Raji (cell line): Measurements from ENCODE around the gene EBF3.

Experiments used
- POLR2A ChIP-seq: IDR thresholded peaks from 2 replicates; pipeline ENCODE4 v1.6.1; 2011; ENCODE audit warnings: low read depth, low read length, control low read depth; ENCODE audit not compliant: insufficient read depth

Gene EBF3

DNA sequence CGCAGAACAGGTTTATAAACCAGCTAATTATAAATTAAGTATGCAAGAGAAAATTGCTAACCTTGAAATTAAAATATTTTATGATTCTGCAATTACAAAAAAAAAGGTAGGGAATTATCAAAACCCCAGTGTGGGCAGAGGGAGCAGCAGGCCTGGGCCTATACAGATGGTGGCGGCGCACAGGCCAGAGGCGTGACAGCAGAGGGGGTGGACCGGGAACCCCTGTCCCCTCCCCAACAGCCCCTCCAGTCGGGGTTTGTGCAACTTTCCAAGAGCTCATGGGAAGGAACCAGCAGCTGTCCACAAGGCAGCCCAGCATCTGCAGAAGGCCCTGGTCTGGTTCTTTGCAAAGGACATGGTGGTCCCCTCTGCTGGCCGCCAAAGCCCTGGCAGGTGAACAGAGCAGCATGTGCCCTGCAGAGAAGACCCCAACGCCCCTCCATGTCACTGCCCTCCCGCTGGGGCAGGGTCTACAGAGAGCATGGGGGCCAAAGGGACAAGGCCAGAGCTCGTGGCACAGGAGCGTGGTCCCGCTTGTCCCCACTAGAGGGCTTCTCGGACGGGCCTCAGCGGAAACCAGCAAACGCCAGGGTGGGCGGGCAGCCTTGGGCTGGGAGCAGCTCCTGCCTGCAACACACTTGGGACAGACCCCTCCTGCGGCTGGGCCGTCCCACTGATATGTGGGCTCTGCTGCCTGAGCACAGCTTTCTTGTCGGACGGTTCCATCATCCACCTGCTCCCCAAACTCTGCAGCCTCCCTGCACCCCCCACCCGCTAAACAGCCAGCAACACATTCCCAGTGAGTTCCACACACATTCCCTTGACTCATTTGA lies 75.1 kb downstream of the EBF3 start:
- no peak for TF ChIP-seq POLR2A

DNA sequence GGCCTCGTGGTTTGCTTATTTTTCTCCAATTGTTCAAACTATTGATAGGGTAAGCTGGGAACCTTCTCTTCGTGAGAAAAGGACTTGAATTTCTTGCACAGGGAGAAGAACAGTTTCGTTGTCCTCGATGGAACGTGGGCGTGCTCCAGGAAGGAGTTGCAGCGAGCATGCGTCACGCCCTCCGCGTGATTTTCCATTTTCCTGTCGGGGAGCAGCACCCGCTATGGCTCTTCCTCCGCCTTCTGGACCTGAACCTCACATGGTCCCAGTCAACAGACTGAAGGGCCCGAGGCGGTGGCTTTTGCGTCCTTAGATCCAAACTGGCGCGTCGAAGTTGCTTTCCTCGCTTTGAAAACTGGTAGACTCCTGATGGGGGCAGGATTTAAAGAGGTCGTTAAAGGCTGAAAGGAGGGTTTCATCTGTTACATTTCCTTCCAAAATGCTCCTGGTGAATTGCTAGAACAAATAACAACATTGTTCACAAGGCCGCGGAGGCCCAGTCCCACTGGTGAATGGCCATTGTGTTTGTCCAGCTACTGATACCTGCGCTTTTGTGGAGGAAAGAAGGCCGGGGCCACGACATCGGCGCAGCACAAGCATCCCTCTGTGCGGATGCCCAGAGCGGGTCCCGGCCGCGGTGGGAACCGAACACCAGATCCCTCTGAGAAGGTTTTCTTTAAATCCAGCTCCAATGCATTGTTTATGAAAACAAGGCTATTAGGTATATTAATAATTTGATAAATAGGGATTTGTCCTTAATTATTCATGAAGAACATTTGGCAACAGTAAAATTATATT lies 75.9 kb downstream of the EBF3 start:
- no peak for TF ChIP-seq POLR2A

DNA sequence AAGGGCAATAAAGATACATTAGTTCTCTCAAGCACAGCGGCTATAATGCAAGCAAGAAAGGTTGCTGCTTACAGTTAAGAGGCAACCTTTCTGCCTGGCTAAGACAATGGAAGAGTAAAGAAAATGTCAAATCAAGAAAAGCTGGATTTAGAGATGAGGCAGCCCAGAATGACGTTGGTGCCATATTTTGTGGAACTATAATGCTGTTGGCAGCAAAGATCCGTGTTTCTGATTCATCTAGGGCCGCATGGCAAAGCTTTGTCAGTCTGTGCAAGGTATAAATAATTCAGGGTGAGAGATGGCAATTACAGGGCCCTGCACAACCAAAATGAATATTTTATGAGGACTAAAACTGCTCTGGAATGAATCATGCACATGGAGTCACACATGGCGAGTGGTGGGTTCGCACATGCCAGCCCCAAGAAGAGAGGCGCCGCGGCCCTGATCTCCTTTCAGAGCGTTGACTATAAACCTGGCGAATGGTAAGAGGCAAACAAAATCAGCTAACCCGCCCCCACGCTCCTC lies 76.6 kb downstream of the EBF3 start:
- no peak for TF ChIP-seq POLR2A

DNA sequence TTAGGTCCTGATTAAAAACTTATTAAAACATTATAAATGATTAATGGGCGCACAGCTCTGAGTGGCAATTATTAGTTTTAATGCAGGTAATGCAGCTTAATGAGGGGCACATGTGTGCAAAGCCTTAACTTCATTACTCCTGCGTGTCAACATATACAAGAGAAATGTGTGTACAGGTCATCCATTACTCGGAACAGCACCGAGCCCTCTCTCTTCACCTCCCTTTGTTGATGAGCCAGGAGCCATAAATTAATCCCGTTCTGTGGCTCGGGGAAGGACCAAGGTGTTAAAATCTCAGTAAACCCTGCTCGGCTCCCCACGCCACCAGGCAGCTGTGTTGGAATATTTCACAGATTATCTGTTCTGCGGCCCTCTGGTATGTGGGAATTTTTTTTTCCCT lies 77.8 kb downstream of the EBF3 start:
- no peak for TF ChIP-seq POLR2A

DNA sequence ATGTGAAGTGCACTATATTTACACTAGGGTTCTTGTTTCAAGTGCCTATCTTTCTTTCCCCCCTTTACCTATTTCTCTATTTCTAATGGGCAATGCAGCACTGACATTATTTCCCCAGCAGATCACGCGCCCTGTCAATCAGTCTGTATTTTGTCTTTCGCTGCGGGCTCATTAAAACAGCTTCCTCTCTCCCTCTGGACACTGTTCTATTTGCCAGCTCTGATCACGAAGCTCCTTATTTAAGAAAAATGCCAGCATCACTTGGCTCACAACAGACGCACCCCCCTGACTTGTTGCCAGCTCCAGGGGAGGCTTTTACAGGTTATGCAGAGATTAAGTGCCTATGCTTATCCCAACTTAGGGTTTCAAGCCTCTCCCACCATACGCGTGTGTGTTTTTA lies 78.5 kb downstream of the EBF3 start:
- TF ChIP-seq POLR2A: no peak

DNA sequence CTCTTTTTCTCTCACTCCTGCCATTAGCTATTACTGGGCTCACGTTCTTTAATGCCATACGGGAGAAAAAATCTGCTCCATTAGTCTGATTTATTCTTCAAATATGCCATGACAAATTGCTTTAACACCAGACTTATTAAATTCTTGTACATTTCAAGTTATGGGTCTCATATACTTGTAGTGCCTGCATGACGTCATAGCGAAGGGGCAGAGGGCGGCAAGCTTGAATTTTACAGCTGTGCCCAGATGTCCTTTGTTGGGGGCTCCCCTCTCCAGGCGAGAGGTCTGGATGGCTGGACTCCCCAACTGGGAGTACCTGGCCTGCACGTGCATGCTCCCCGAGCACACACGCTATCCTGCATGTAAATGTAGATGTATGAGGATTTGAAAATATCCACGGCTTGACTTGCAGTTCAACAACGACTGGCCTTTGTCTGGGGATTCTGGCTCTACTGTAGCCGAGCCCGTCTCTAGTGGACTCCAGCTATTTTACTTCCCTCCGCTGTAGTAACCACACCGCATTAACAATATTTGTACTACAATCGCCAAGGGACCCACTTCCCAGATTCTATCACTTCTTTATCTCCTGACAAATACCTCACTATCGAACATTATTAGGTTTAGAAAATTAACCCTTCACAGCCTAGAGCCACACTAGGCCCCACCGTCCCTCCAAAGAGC lies 79.5 kb downstream of the EBF3 start:
- TF ChIP-seq POLR2A: no peak

DNA sequence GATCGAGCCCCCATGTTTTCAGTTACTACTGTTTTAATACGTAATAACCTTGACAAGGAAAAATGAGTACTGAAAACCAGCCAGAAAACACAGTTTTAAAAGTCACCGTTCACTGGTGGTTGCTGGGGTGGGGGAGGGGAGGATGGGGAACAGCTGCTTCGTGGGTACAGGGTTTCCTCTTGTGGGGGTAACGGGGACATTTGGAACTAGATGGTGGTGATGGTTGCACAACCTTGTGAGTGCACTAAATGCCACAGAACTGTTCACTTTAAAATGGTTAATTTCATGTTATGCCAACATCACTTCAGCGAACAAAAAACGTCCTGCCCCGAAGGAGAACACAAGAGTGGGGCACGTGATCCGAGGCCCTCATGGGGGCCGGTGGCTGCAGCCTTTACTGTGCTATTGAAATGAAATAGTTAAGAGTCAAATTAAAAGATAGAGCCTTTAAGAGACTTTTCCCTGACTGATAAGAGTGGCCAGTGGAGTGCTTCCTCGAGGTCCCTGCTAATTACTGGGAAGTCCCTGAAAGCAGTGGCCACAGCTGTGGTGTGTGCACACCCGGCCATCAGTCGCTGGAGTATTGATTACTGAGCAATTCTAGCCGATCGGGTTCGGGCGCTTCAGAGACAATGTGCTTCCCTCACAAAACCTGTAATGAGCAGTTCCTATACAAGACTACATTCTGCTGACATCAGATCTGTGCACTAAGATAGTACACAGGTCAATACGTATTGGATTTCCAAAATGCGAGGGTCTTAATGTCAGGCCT lies 80.3 kb downstream of the EBF3 start:
- no peak for TF ChIP-seq POLR2A

DNA sequence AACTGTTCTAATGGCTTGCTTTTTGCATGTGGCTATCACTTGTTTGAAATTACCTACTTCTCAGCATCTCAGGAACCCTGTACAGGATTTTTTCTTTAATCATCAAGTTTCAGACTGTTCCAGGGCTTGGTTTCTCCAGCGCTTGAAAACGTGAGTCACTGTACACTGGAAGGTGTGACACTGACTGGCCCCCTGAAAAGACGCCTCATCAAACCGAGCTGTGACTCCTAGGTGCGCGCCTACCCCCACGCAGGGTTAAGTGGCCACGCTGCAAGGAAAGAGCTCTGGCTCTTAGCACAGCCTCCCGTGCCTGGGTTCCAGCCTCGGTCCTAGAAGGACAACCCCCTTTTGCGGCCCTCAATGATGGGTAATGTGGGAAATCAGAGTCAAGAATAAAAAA lies 81.0 kb downstream of the EBF3 start:
- TF ChIP-seq POLR2A: no peak

DNA sequence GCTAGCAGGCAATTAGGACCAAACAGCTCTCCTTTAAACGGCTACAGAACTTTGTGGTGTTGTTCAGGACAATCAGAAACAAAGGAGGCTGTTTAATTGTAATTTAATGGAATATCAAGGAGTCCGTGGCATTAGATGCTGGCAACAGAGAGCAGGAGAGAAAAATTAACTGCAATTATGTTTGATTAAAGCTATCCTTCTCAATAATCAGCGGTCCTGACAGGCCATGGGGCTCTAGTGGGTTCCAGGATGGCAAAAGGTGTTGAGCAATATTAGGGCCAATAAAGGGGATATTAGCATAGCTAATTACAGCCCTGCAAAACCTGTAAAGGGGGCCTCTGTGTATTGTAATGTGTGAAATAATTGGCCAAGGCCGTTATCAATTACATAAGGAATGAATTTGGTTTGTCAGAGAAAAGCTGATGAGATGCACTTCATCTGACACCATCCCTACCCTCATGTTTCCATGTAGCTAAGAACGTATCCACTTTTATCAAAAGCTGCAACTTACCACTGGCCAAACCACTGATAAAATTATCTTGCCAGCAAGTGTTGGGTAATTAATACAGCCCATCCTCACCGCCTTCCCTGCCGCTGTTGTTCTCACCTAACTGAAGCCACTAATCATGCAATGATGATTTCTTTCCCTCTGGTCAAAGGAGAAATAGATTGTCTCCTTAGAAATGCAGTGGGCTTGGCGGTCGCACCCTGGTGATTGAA lies 81.6 kb downstream of the EBF3 start:
- no peak for TF ChIP-seq POLR2A

DNA sequence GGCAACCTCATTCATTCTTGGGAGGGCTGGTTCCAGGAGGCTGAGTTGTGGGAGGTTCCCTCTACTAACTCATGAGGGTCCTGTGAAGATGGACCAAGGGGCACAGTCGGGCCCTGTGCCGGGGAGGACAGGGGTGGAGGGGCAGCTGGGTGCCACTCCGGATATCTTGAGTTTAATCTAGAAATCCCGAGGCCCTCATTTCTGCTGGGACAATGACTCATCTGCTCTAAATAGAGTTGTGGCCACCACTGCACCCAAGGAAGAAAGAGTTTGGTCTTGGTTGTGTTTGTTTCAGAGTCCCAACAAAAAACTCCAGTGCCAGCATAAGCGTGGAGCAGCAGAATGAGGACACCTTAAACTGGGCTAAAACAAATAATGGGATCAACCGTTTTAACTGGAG lies 82.4 kb downstream of the EBF3 start:
- no peak for TF ChIP-seq POLR2A

DNA sequence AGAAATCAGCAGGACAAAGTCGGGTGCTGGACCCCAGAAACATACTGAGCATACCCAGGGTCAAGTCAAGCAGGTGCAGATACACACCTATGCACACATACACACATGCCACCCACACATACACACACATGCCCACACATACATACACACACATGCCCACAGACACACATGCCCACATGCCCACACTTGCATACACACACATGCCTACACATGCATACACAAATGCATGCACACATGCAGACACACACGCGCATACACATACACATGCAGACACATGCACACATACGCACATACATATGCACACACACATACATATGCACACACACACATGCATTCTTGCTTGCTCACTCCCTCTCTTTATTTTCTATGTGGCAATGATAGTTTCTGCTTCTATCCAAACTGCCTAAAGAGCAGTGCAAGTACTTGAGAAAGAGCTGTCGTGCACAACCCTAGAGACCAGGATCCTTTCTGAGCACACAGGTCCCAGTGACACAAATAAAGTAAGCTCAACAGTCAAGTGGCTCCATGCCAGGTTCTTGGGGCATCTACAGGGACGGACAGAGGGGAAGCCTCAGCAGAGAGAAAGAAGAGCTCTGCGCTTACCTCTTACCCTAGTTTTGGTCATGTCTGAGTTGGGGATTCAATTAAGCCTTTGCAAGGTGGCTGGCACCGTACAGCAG lies 83.7 kb downstream of the EBF3 start:
- TF ChIP-seq POLR2A: no peak

DNA sequence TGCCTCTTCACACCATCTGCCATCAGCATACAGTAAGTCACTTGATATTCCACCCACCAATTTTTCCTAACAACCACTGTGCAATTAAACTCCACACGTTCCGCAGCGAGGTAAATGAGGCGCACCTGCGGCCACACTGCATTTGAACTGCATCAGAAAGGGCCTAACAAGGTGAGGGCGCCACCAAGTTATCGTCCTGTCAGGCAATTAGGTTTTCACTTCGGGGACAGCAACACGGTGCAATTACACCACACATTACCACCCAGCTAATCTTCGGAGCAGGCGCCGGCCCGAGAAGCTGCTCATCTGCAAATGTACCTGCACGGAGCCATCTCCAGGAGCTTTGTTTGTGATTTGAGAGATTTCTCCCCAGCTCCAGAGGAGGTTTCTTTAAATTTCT lies 84.4 kb downstream of the EBF3 start:
- no peak for TF ChIP-seq POLR2A

DNA sequence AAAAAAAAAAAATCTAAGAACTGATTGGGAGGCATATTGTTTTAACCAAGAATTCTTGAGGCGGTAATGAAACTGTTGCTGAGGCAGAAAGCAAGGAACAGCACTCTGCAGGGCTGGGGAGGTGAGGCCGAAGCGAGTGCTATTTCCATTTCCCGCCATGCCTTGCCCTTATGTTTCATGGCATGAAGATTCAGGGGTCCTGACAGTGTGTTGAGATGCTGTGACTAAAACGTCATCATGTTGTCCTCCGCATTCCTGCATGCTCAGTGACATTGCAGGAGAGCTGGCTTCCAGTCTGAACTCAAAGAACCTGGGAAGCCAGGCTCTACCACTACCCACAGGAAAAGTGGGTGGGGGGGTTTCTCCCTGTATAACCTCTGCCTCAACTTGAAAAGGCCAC lies 85.2 kb downstream of the EBF3 start:
- TF ChIP-seq POLR2A: no peak
